Breast epithelium (tissue), 4 donors: Measurements from ENCODE around the gene GPR37L1. TPM values are rescaled to one million over a fixed set of nuclear protein-coding genes. Genes with fewer than 3 reads are reported as not detected.

Experiments used
- DNase-seq, 2 donors: peaks; one replicate each; pipeline ENCODE4 v3.0.0-alpha.2; 2019; ENCODE audit warnings: low spot score in 2 of 2
- H3K27ac ChIP-seq, 2 donors: fragments of 200-600 bp; sonication (generic) in 1 of 2; one replicate each; pipeline ENCODE4 v1.5.1; 2016 to 2019; ENCODE audit warnings: mild to moderate bottlenecking in 1 of 2
- H3K27me3 ChIP-seq, 2 donors: fragments of 200-600 bp; sonication (generic) in 1 of 2; one replicate each; pipeline versions ENCODE4 v1.5.1 to v1.6.0; 2017 to 2019; ENCODE audit warnings: control low read depth in 1 of 2, mild to moderate bottlenecking in 1 of 2
- H3K36me3 ChIP-seq: fragments of 200-600 bp; one replicate; pipeline ENCODE4 v1.5.1; 2019
- H3K4me1 ChIP-seq, 2 donors: fragments of 200-600 bp; sonication (generic); one replicate each; pipeline ENCODE4 v1.5.1; 2016 to 2019; ENCODE audit warnings: control low read depth in 1 of 2
- H3K4me3 ChIP-seq, 3 donors: fragments of 200-600 bp; sonication (generic); 1 replicate in 2 of 3; 2 replicates in 1 of 3; pipeline ENCODE4 v1.5.1; 2016 to 2019; ENCODE audit warnings: mild to moderate bottlenecking in 3 of 3, moderate library complexity in 2 of 3
- H3K9me3 ChIP-seq, 2 donors: fragments of 200-600 bp; sonication (generic) in 1 of 2; one replicate each; pipeline ENCODE4 v1.5.1; 2016 to 2019; ENCODE audit warnings: control low read depth in 1 of 2
- CTCF ChIP-seq, 3 donors: fragments of 450-650 bp; IDR thresholded peaks; one replicate each; pipeline ENCODE4 v1.5.1; 2016 to 2017; ENCODE audit warnings: antibody characterized with exemption in 3 of 3, mild to moderate bottlenecking in 3 of 3, moderate library complexity in 3 of 3
- POLR2A ChIP-seq: fragments of 450-650 bp; IDR thresholded peaks from one replicate; pipeline ENCODE4 v1.6.1; 2016; ENCODE audit warnings: antibody characterized with exemption, mild to moderate bottlenecking, moderate library complexity
- POLR2AphosphoS5 ChIP-seq, 3 donors: sonication (generic); formaldehyde crosslinking; IDR thresholded peaks; one replicate each; pipeline ENCODE4 v1.6.1; 2017; ENCODE audit warnings: antibody characterized with exemption in 3 of 3
- intact Hi-C: fragments of 100-400 bp; cut with DNase I; formaldehyde crosslinking; loops from one replicate; pipeline ENCODE4 v1.15.1; 2023; ENCODE audit warnings: low total_unique reads
- total RNA-seq, 3 donors: library from RNA; depleted of rRNA; stranded (reverse); fragments of >200 nt; gene quantifications; one replicate each; pipeline ENCODE4 v1.1.0, GENCODE V29; 2016

The GPR37L1 gene
- total RNA-seq, 3 donors from 2014 or later: not detected

GRCh38 chr1:202127061-202127460, 4.3 kb downstream of the GPR37L1 start:
- peaks cover 7 to 14% of the 10 kb centered on the region in 2 donors for H3K4me1 ChIP-seq
- TF ChIP-seq CTCF (IDR thresholded peaks at IDR 0.05) (no peak), POLR2A (no peak), POLR2AphosphoS5 (IDR thresholded peaks at IDR 0.05) (no peak)
- H3K27me3 ChIP-seq: no peaks in the 10 kb centered on the region
- no peaks in the 10 kb centered on the region for H3K36me3 ChIP-seq
- intact Hi-C loops: no loop called here
- no peaks in the 10 kb centered on the region for H3K9me3 ChIP-seq
- H3K27ac ChIP-seq: no peak overlapping the region
- no peak overlapping the region for H3K4me3 ChIP-seq
- DNase-seq: no peak

- TF ChIP-seq POLR2A (no peak), CTCF (IDR thresholded peaks at IDR 0.05) (no peak)
- no peaks in the 10 kb centered on the region for H3K36me3 ChIP-seq
- DNase-seq: no peak
- intact Hi-C loops: no loop called here
- H3K4me3 ChIP-seq: no peak overlapping the region
- no peaks in the 10 kb centered on the region for H3K27me3 ChIP-seq
- H3K27ac ChIP-seq: peak overlapping the region in 1 of 2 donors; percentile 7
- H3K9me3 ChIP-seq: no peaks in the 10 kb centered on the region
- H3K4me1 ChIP-seq: peaks cover 10 to 23% of the 10 kb centered on the region in 2 donors
Measured at GRCh38 chr1:202127836-202128622, 5.3 kb downstream of the GPR37L1 start.

- DNase-seq: no peak
- no peak for TF ChIP-seq CTCF (IDR thresholded peaks at IDR 0.05)
- TF ChIP-seq POLR2A: no peak
- no peak for TF ChIP-seq POLR2AphosphoS5 (IDR thresholded peaks at IDR 0.05)
- no peaks in the 10 kb centered on the region for H3K9me3 ChIP-seq
- H3K4me1 ChIP-seq: peaks cover 14 to 40% of the 10 kb centered on the region in 2 donors
- no peak overlapping the region for H3K4me3 ChIP-seq
- H3K27ac ChIP-seq: peak overlapping the region; percentile 96 to 98
- intact Hi-C loops: no loop called here
- no peaks in the 10 kb centered on the region for H3K27me3 ChIP-seq
- no peaks in the 10 kb centered on the region for H3K36me3 ChIP-seq
Measured at GRCh38 chr1:202129453-202130296, 7.0 kb downstream of the GPR37L1 start.

- intact Hi-C loops: no loop called here
- no peaks in the 10 kb centered on the region for H3K27me3 ChIP-seq
- DNase-seq: peak in 1 of 2 donors; percentile 62
- no peak overlapping the region for H3K4me3 ChIP-seq
- H3K9me3 ChIP-seq: no peaks in the 10 kb centered on the region
- H3K36me3 ChIP-seq: no peaks in the 10 kb centered on the region
- H3K27ac ChIP-seq: peak overlapping the region; percentile 96 to 98
- H3K4me1 ChIP-seq: peaks cover 14 to 43% of the 10 kb centered on the region in 2 donors
- no peak for TF ChIP-seq POLR2A
- no peak for TF ChIP-seq CTCF (IDR thresholded peaks at IDR 0.05)
- TF ChIP-seq POLR2AphosphoS5 (IDR thresholded peaks at IDR 0.05): no peak
Measured at GRCh38 chr1:202130297-202130721, 7.6 kb downstream of the GPR37L1 start.
